HepG2 (cell line): ENCODE data around the gene ZNF101. TPM values are rescaled to one million over a fixed set of nuclear protein-coding genes. Genes with fewer than 3 reads are reported as not detected.

Source experiments
- BHLHE40 ChIP-seq: IDR thresholded peaks from 2 replicates; pipeline ENCODE4 v1.6.1; 2011; ENCODE audit warnings: low read length, improper control_type of control experiment
- CHD2 ChIP-seq: IDR thresholded peaks from 2 replicates; pipeline ENCODE4 v1.6.1; 2011; ENCODE audit warnings: low read depth, low read length, improper control_type of control experiment
- FOXC1 ChIP-seq: sonication (generic); formaldehyde crosslinking; IDR thresholded peaks from 2 replicates; pipeline ENCODE4 v1.8.0; 2022; ENCODE audit warnings: mild to moderate bottlenecking, missing genetic modification reagents, borderline replicate concordance
- HNRNPK ChIP-seq: fragments of 200-400 bp; formaldehyde crosslinking; IDR thresholded peaks from 2 replicates; pipeline ENCODE4 v1.6.1; 2018; ENCODE audit warnings: low read length, low read depth, moderate library complexity, mild to moderate bottlenecking; ENCODE audit not compliant: poor library complexity, severe bottlenecking
- PHB2 ChIP-seq: fragments of 450-650 bp; IDR thresholded peaks from 2 replicates; pipeline ENCODE4 v1.6.1; 2018; ENCODE audit not compliant: partially characterized antibody
- REXO4 ChIP-seq: sonication (generic); formaldehyde crosslinking; IDR thresholded peaks from 2 replicates; pipeline ENCODE4 v1.8.0; 2022; ENCODE audit warnings: missing genetic modification reagents, mild to moderate bottlenecking, borderline replicate concordance
- ZNF160 ChIP-seq: sonication (generic); formaldehyde crosslinking; IDR thresholded peaks from 2 replicates; pipeline ENCODE4 v1.8.0; 2022; ENCODE audit warnings: mild to moderate bottlenecking, inconsistent platforms, missing genetic modification reagents
- ZNF253 ChIP-seq: sonication (generic); formaldehyde crosslinking; IDR thresholded peaks from 2 replicates; pipeline ENCODE4 v1.8.0; 2022; ENCODE audit warnings: mild to moderate bottlenecking, missing genetic modification reagents, borderline replicate concordance
- ZNF317 ChIP-seq: sonication (generic); formaldehyde crosslinking; IDR thresholded peaks from 2 replicates; pipeline ENCODE4 v1.5.0; 2020; ENCODE audit warnings: mild to moderate bottlenecking, missing genetic modification reagents
- ZNF383 ChIP-seq: sonication (generic); formaldehyde crosslinking; IDR thresholded peaks from 2 replicates; pipeline ENCODE4 v1.4.0; 2020; ENCODE audit warnings: missing genetic modification reagents, mild to moderate bottlenecking, borderline replicate concordance
- ZNF567 ChIP-seq: sonication (generic); formaldehyde crosslinking; IDR thresholded peaks from 2 replicates; pipeline ENCODE4 v1.8.1; 2023; ENCODE audit warnings: mild to moderate bottlenecking, missing genetic modification reagents, borderline replicate concordance
- ZNF652 ChIP-seq: IDR thresholded peaks from 2 replicates; pipeline ENCODE4 v1.6.1; 2016; ENCODE audit warnings: low read depth, borderline replicate concordance
- ZNF776 ChIP-seq: sonication (generic); formaldehyde crosslinking; IDR thresholded peaks from 2 replicates; pipeline ENCODE4 v1.4.0; 2020; ENCODE audit warnings: mild to moderate bottlenecking, missing genetic modification reagents
- ZSCAN31 ChIP-seq: sonication (generic); formaldehyde crosslinking; IDR thresholded peaks from 2 replicates; pipeline ENCODE4 v1.5.0; 2020; ENCODE audit warnings: low read depth, mild to moderate bottlenecking, missing genetic modification reagents
- polyA plus RNA-seq, 8 experiments: library from polyadenylated mRNA; depleted of rRNA in 3 of 8; stranded (reverse) in 7 of 8; unstranded in 1 of 8; fragments of >200 nt; fragmentation: Illumina TruSeq in 4 of 8; extraction: Trizol in 4 of 8; gene quantifications; 2 replicates each; pipeline versions ENCODE4 v1.2.1 to v1.2.3, GENCODE V29; 2011 to 2016; ENCODE audit warnings: low read depth in 4 of 8, missing spikeins in 1 of 8, mixed read lengths in 1 of 8; ENCODE audit not compliant: insufficient read depth in 1 of 8
- total RNA-seq, 5 experiments: library from RNA; depleted of rRNA; stranded (reverse); fragments of >200 nt; fragmentation: Illumina TruSeq; extraction: Trizol; gene quantifications; 2 replicates each; pipeline ENCODE4 v1.2.3, GENCODE V29; 2016; ENCODE audit warnings: low read depth in 1 of 5
- TF ChIP-seq, protein P1 (sequence below): sonication (generic); formaldehyde crosslinking; IDR thresholded peaks from 2 replicates; pipeline ENCODE4 v1.4.0; 2020; ENCODE audit warnings: missing genetic modification reagents
- TF ChIP-seq, protein P2 (sequence below): IDR thresholded peaks from 2 replicates; pipeline ENCODE4 v1.6.1; 2016; ENCODE audit warnings: missing compliant biosample characterization, missing genetic modification reagents, borderline replicate concordance
- TF ChIP-seq, protein P3 (sequence below): sonication (generic); formaldehyde crosslinking; IDR thresholded peaks from 2 replicates; pipeline ENCODE4 v1.4.0; 2020; ENCODE audit warnings: mild to moderate bottlenecking, missing genetic modification reagents
- TF ChIP-seq, protein P4 (sequence below): sonication (generic); formaldehyde crosslinking; IDR thresholded peaks from 2 replicates; pipeline ENCODE4 v1.5.0; 2020; ENCODE audit warnings: missing genetic modification reagents

The ZNF101 gene
- total and polyA plus RNA-seq, 2 of the 13 experiments (the other 11 are each of a cell fraction or from before 2014, with no cell fraction given) = 12.9 to 28.9 TPM

DNA sequence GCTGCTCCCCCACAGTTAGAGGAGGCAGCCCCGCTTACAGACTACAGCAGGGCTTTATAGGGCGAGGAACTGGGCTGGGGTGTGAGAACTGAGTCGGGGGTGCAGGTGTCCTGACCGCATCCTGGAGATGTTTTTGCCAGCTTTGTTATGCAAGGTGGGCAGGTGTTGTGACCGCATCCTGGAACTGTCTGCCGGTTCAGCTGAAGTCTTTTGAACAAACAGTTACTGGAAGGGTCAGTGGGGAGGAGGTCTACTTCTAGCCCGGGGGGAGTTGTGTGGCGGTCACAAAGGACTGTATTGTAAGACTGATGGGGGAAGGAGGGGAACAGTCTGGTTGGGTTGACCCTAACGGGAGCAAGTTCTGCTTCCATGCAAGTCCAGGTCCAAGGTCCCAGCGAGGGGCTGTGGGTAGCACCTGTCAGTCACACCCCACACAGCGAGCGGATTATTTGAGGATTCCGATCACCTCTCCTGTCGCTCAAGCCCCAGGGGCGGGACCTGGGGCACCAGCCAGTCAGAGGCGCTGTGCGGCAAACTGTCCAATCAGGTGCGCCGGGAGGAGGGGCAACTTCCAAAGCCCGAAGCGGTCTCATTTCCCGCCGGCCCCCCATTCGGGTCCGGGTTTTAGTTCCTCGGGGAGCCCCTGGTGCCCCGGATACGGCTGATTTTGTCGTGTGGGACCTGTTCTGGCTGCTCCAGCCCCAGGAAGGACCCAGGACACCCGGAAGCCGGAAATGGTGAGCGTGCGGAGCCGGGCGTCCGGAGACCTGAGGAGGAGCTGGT is at the start of gene ZNF101 (continued):
- TF ChIP-seq, protein P1, sequence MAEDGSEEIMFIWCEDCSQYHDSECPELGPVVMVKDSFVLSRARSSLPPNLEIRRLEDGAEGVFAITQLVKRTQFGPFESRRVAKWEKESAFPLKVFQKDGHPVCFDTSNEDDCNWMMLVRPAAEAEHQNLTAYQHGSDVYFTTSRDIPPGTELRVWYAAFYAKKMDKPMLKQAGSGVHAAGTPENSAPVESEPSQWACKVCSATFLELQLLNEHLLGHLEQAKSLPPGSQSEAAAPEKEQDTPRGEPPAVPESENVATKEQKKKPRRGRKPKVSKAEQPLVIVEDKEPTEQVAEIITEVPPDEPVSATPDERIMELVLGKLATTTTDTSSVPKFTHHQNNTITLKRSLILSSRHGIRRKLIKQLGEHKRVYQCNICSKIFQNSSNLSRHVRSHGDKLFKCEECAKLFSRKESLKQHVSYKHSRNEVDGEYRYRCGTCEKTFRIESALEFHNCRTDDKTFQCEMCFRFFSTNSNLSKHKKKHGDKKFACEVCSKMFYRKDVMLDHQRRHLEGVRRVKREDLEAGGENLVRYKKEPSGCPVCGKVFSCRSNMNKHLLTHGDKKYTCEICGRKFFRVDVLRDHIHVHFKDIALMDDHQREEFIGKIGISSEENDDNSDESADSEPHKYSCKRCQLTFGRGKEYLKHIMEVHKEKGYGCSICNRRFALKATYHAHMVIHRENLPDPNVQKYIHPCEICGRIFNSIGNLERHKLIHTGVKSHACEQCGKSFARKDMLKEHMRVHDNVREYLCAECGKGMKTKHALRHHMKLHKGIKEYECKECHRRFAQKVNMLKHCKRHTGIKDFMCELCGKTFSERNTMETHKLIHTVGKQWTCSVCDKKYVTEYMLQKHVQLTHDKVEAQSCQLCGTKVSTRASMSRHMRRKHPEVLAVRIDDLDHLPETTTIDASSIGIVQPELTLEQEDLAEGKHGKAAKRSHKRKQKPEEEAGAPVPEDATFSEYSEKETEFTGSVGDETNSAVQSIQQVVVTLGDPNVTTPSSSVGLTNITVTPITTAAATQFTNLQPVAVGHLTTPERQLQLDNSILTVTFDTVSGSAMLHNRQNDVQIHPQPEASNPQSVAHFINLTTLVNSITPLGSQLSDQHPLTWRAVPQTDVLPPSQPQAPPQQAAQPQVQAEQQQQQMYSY (CRISPR knock-in tag) = no peak; the same call in 1 of the 2 replicates
- TF ChIP-seq, protein P2, sequence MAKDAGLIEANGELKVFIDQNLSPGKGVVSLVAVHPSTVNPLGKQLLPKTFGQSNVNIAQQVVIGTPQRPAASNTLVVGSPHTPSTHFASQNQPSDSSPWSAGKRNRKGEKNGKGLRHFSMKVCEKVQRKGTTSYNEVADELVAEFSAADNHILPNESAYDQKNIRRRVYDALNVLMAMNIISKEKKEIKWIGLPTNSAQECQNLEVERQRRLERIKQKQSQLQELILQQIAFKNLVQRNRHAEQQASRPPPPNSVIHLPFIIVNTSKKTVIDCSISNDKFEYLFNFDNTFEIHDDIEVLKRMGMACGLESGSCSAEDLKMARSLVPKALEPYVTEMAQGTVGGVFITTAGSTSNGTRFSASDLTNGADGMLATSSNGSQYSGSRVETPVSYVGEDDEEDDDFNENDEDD (CRISPR knock-in tag) = peak; percentile 83; the same call in 1 of the 2 replicates
- TF ChIP-seq ZNF317 (CRISPR knock-in tag) = no peak
- no peak for TF ChIP-seq REXO4 (CRISPR knock-in tag)
- TF ChIP-seq, protein P3, sequence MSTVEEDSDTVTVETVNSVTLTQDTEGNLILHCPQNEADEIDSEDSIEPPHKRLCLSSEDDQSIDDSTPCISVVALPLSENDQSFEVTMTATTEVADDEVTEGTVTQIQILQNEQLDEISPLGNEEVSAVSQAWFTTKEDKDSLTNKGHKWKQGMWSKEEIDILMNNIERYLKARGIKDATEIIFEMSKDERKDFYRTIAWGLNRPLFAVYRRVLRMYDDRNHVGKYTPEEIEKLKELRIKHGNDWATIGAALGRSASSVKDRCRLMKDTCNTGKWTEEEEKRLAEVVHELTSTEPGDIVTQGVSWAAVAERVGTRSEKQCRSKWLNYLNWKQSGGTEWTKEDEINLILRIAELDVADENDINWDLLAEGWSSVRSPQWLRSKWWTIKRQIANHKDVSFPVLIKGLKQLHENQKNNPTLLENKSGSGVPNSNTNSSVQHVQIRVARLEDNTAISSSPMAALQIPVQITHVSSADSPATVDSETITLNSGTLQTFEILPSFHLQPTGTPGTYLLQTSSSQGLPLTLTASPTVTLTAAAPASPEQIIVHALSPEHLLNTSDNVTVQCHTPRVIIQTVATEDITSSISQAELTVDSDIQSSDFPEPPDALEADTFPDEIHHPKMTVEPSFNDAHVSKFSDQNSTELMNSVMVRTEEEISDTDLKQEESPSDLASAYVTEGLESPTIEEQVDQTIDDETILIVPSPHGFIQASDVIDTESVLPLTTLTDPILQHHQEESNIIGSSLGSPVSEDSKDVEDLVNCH (CRISPR knock-in tag) = no peak
- no peak for TF ChIP-seq ZNF652
- TF ChIP-seq ZSCAN31 (CRISPR knock-in tag) = 0 out of 2 replicates have a peak, but pooled peaks have one; percentile 52
- no peak for TF ChIP-seq ZNF567 (CRISPR knock-in tag)
- TF ChIP-seq, protein P4, sequence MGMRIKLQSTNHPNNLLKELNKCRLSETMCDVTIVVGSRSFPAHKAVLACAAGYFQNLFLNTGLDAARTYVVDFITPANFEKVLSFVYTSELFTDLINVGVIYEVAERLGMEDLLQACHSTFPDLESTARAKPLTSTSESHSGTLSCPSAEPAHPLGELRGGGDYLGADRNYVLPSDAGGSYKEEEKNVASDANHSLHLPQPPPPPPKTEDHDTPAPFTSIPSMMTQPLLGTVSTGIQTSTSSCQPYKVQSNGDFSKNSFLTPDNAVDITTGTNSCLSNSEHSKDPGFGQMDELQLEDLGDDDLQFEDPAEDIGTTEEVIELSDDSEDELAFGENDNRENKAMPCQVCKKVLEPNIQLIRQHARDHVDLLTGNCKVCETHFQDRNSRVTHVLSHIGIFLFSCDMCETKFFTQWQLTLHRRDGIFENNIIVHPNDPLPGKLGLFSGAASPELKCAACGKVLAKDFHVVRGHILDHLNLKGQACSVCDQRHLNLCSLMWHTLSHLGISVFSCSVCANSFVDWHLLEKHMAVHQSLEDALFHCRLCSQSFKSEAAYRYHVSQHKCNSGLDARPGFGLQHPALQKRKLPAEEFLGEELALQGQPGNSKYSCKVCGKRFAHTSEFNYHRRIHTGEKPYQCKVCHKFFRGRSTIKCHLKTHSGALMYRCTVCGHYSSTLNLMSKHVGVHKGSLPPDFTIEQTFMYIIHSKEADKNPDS (CRISPR knock-in tag) = no peak
- no peak for TF ChIP-seq ZNF383 (CRISPR knock-in tag)
- TF ChIP-seq ZNF776 (CRISPR knock-in tag) = peak; percentile 39; the same call in 1 of the 2 replicates
- no peak for TF ChIP-seq PHB2
- TF ChIP-seq ZNF160 (CRISPR knock-in tag) = no peak; the same call in 1 of the 2 replicates
- TF ChIP-seq BHLHE40 = peak; percentile 34
- TF ChIP-seq HNRNPK = no peak
- TF ChIP-seq ZNF253 = no peak
- peak; percentile 37; the same call in 1 of the 2 replicates for TF ChIP-seq CHD2
- TF ChIP-seq FOXC1 (CRISPR knock-in tag) = no peak
